ENCODE data around the gene EXOC3L4.

Gene EXOC3L4

DNA sequence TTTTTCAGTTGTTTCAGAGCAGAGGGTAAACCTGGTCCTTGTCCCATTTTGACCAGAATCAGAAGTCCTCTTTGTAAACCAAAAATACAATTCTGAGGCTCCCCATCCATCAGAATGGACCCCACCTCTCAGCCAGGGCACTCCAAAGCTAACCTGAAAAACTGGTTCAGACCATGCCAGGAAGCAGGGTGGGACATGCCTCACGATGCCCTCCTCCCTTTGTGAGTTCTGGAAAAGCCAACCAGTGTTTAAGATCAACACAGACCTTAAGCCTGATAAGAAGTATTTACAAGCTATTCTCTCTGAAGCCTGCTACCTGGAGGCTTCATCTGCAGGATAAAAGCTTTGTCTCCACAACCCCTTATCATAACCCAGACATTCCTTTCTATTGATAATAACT is 64.2 kb downstream of the EXOC3L4 start:
- no peak for DNase-seq

Measured in NCI-H446 treated with DMSO at 0.1 percent for 48 hours (cell line).